NT2/D1 (cell line): ENCODE measurements around the gene PTPN22.

Experiments
- SUZ12 ChIP-seq: IDR thresholded peaks from 2 replicates; pipeline ENCODE4 v1.6.1; 2011; ENCODE audit not compliant: insufficient read length, insufficient read depth; ENCODE audit errors: extremely low read depth
- YY1 ChIP-seq: IDR thresholded peaks from 2 replicates; pipeline ENCODE4 v1.6.1; 2011; ENCODE audit not compliant: insufficient read length, insufficient read depth
- ZNF274 ChIP-seq: IDR thresholded peaks from 2 replicates; pipeline ENCODE4 v1.6.1; 2011; ENCODE audit warnings: mild to moderate bottlenecking, low read depth, low read length

DNA sequence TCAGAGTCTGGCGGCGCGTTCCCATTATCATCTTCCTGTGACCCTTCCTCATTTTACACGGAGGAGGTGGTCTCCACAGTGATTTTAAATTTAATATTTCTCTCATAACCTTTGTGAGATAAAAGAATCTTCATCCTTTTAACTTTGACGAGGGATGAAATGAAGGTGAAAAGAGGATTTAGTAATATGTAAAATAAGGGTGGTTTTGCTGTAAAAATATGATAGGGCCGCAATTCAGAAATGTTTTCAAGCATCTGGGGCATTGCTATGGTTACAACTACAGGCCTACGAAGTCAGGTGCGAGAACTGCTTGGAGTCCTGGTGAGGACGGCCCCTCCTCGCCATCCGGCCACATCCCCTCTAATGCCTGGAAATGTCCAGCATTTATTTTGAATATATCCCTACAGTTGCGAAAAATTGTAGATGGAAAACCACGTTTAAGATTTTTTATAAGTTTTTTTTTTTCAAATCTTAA lies 58.8 kb downstream of the PTPN22 start:
- TF ChIP-seq YY1 (no peak), ZNF274 (no peak), SUZ12 (no peak)
